SKM-1 (cell line): ENCODE results near the gene CANT1.
"Not testable (repeated sequence)": the region's sequence is repeated elsewhere in the genome, so short reads cannot be mapped to it uniquely, and the experiment has no call there.

Experiments used
- DNase-seq: peaks from one replicate; lab custom pipeline; 2025; ENCODE audit not compliant: unreplicated experiment; lab: John Stamatoyannopoulos, UW

CANT1 gene

GRCh38 chr17:79027925-79028491, 18.4 kb upstream of the CANT1 start:
- no peak for DNase-seq

GRCh38 chr17:79027274-79027924, 17.8 kb upstream of the CANT1 start:
- no peak for DNase-seq

- no peak for DNase-seq
Measured at GRCh38 chr17:79026376-79027273, 17.1 kb upstream of the CANT1 start.

GRCh38 chr17:79024901-79025737, 15.6 kb upstream of the CANT1 start:
- no peak for DNase-seq

GRCh38 chr17:79023886-79024771, 14.6 kb upstream of the CANT1 start, which contains the start of gene C1QTNF1:
TSS of gene C1QTNF1 (plus strand) at chr17:79024169. CDS start at chr17:79043969, 19,800 bp downstream.
- no peak for DNase-seq

- DNase-seq = no peak
Measured at GRCh38 chr17:79023180-79023705, 13.7 kb upstream of the CANT1 start.

GRCh38 chr17:79022507-79022991, 13.0 kb upstream of the CANT1 start:
- DNase-seq = no peak

- not testable (repeated sequence) for DNase-seq
Measured at GRCh38 chr17:79021929-79022328, 12.4 kb upstream of the CANT1 start.

- no peak for DNase-seq
Measured at GRCh38 chr17:79020631-79021301, 11.2 kb upstream of the CANT1 start.

GRCh38 chr17:79019632-79020584, 10.3 kb upstream of the CANT1 start:
- DNase-seq = no peak

- DNase-seq = no peak
Measured at GRCh38 chr17:79019261-79019631, 9.7 kb upstream of the CANT1 start.

- no peak for DNase-seq
Measured at GRCh38 chr17:79018370-79018695, 8.8 kb upstream of the CANT1 start.

GRCh38 chr17:79017546-79018369, 8.2 kb upstream of the CANT1 start:
- DNase-seq = no peak

- DNase-seq = no peak
Measured at GRCh38 chr17:79014158-79014758, 4.7 kb upstream of the CANT1 start.

- DNase-seq = no peak
Measured at GRCh38 chr17:79012563-79013134, 3.1 kb upstream of the CANT1 start.

GRCh38 chr17:79011451-79012147, 2.0 kb upstream of the CANT1 start:
- no peak for DNase-seq
